HFF-Myc (cell line): ENCODE measurements around the gene CENPC.
"Not testable (repeated sequence)": the region's sequence is repeated elsewhere in the genome, so short reads cannot be mapped to it uniquely, and the experiment has no call there.

Experiments used
- DNase-seq: peaks from one replicate; pipeline ENCODE4 v3.0.0-alpha.2; 2011; ENCODE audit warnings: low read depth; ENCODE audit errors: extremely low read depth
- H3K4me3 ChIP-seq: replicated peaks from 2 replicates; pipeline ENCODE4 v1.5.1; 2011; ENCODE audit warnings: low read depth, mild to moderate bottlenecking, control low read depth, low read length
- TF ChIP-seq, protein P1 (sequence below): IDR thresholded peaks from 2 replicates; pipeline ENCODE4 v1.5.1; 2012; ENCODE audit warnings: mild to moderate bottlenecking, low read depth, low read length, control low read depth; ENCODE audit errors: missing control alignments

CENPC gene

DNA sequence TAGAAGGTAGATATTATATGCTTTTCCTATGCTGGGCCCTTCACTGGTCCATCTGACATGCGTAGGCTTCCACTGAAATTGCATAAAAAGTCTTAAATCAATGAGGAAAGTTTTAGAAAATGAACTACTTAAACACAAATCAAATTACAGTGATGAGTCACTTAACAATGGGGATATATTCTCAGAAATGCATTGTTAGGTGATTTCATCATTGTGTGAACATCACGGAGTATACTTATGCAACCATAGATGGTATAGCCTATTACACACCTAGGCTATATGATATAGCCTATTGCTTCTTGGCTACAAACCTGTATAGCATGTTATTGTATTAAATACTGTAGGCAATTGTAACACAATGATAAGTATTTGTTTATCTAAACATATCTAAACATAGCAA is 23.5 kb upstream of the CENPC start:
- H3K4me3 ChIP-seq = no peak overlapping the region
- TF ChIP-seq, protein P1, sequence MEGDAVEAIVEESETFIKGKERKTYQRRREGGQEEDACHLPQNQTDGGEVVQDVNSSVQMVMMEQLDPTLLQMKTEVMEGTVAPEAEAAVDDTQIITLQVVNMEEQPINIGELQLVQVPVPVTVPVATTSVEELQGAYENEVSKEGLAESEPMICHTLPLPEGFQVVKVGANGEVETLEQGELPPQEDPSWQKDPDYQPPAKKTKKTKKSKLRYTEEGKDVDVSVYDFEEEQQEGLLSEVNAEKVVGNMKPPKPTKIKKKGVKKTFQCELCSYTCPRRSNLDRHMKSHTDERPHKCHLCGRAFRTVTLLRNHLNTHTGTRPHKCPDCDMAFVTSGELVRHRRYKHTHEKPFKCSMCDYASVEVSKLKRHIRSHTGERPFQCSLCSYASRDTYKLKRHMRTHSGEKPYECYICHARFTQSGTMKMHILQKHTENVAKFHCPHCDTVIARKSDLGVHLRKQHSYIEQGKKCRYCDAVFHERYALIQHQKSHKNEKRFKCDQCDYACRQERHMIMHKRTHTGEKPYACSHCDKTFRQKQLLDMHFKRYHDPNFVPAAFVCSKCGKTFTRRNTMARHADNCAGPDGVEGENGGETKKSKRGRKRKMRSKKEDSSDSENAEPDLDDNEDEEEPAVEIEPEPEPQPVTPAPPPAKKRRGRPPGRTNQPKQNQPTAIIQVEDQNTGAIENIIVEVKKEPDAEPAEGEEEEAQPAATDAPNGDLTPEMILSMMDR = no peak
- DNase-seq = no peak

DNA sequence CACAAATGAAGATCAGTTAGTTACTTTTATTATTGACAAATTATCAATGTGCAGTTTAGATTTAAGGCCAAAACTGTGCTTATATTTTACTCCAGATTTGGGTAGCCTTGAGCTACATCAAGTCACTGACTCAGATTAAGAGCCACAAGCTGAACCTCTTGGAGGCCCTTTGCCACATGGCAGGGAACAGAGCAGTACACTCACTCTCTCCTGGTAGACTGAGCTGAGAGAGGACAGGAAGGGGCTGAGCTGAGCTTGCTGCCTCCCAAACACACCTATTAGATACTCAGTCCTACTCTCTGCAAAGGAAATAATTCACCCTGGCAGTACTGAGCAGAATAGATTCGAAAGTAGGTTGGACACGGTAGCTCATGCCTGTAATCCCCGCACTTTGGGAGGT is 21.0 kb upstream of the CENPC start:
- H3K4me3 ChIP-seq = no peak overlapping the region
- no peak for DNase-seq
- TF ChIP-seq, protein P1 = no peak

DNA sequence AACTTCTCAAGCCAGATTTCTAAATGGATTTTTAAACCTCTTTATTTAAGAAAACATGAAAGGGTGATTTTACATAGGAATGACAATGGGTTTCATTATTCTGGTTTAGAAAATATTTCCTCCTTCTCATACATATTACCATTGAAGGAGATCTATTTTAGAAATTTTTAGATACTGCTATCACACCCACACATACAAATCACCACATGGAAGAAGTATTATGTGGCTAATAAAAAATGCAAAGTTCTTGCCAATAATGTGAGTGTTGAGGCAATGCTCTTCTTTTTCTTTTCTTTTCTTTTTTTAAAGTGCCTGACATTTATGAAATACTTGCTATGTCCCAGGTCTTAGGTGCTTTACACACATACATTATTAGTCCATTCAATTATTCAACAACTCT is 20.0 kb upstream of the CENPC start:
- no peak for DNase-seq
- H3K4me3 ChIP-seq = no peak overlapping the region
- TF ChIP-seq, protein P1 = no peak

DNA sequence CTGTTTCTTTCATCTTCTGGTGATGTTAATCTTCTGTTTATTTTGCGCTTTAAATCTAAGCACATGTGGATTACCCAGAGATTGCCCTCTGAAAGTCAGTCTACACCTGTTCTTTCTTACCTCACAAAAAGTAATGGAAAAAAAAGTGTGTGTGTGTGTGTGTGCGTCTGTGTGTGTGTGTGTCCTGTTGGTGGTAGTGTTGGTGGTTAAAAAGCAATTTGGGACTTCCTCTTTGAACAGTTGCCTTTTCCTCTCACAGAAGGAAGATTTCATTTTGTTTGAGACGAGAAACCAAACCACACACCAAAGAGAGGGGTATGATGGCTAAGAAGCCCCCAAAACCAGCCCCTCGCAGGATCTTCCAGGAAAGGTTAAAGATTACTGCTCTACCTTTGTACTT is 13.2 kb upstream of the CENPC start, which contains the start of gene STAP1:
Gene STAP1 (plus strand): TSS at position 235 of the 400 bp plus-strand sequence. CDS start 83 bp downstream, at position 318.
- H3K4me3 ChIP-seq = no peak within 1 kb of the TSS
- no peak for DNase-seq
- TF ChIP-seq, protein P1 = no peak

DNA sequence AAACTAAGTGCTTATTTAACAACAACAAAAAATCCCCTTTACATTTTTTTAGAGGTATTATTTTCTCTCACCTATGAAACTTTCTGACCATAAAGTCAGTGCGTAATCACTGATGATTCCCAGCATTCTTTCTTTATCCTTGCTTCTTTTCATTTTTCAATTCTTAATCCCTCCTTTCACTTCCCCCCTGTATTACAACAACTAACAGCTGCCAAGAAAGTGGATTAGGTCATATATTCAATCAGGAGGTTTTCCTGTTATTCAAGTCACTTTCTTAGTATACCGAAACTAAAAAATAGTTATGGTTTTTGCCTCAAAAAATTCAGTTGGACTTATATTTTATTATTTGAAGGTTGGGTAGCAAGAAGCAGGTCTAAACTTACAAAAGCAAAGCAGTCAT is 11.1 kb upstream of the CENPC start:
- DNase-seq = no peak
- TF ChIP-seq, protein P1 = no peak
- no peak overlapping the region for H3K4me3 ChIP-seq

DNA sequence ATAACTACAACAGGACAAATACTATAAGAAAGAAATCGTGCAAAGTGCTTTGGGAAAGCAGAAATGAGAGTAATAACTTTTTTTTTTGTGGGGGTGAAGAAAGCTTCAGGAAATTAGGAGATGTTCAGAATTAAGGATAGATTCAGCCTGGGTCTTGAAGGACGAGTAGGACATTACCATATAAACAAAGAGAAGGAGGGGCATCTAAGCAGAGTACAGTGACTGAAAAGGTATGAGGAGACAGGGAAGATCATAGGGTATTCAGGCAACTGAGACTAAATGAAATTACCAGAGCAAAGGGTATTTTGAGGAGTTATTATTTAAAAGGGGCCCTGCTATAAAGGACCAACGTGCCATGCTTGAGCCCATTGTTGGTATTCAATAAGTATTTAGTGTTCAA is 10.1 kb upstream of the CENPC start:
- DNase-seq = no peak
- TF ChIP-seq, protein P1 = no peak
- no peak overlapping the region for H3K4me3 ChIP-seq

DNA sequence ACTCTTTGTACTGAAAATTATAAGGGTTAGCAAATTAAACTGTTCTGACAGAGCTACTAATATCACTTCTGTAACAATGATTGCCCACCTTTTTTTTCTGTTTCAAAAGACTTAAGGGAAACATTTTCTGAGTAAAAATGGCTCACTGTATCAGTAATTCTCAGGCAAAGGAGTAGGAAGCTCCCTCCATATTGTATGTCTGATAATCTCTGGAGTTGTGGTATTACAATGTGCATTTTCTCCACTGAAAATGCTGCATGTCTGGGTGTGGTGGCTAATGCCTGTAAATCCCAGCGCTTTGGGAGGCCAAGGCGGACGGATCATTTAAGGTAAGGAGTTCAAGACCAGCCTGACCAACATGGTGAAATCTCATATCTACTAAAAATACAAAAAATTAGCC is 8.8 kb upstream of the CENPC start:
- TF ChIP-seq, protein P1 = no peak
- DNase-seq = no peak
- H3K4me3 ChIP-seq = no peak overlapping the region

DNA sequence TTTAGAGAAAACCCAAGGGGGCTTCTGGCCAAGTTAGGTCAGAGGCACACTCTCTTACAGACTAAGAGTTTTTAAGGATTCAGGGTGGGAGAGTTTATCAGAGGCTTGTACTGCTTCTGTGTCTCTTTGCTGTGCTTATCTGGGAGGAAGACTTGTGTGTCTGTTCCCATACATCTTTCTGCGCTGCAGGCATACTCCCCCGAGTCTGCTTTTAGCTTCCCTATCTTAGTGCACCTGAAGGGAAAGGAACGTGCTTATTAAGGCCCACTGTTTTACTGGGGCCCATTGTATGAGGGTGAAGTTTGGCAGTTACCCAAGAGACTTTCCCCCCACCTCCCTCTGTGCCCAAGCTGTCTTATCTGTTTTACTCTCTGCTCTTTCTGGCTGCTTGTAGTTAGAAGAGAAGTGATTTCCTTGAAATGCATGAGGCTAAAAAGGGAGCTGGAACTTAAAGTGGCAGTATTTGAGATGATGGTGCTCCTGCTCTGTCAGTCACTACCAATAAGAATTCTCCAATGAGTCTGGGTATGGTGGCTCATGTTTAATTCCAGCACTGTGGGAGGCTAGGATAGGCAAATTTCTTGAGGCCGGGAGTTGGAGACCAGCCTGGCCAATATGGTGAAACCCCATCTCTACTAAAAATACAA is 7.0 kb upstream of the CENPC start:
- DNase-seq = not testable (repeated sequence)

More for the DNA sequence above, 7.0 kb upstream of the CENPC start:
- not testable (repeated sequence) for H3K4me3 ChIP-seq
